CD1c-positive myeloid dendritic cell (primary cell): Measurements from ENCODE around the gene CD52.

ENCODE experiments used
- DNase-seq: peaks from one replicate; pipeline ENCODE4 v3.0.0-alpha.2; 2016; ENCODE audit errors: extremely low spot score

CD52 gene

GRCh38 chr1:26317612-26318337 lies at the start of gene CD52:
Gene CD52, plus strand, starts transcription at chr1:26317958. Its CDS starts 60 bp downstream, at chr1:26318018.
- peak; percentile 56 for DNase-seq

- no peak for DNase-seq
Observed at GRCh38 chr1:26268290-26269197, 49.2 kb upstream of the CD52 start.

GRCh38 chr1:26269198-26269550 lies 48.6 kb upstream of the CD52 start:
- DNase-seq, result no peak

- peak; percentile 82 for DNase-seq
Observed at GRCh38 chr1:26274801-26275425, 42.8 kb upstream of the CD52 start.

GRCh38 chr1:26275580-26276431 lies 42.0 kb upstream of the CD52 start:
- peak; percentile 96 for DNase-seq

- no peak for DNase-seq
Observed at GRCh38 chr1:26276432-26276838, 41.3 kb upstream of the CD52 start.

- DNase-seq, result no peak
Observed at GRCh38 chr1:26277261-26277661, 40.5 kb upstream of the CD52 start.

GRCh38 chr1:26277719-26278118 lies 40.0 kb upstream of the CD52 start:
- DNase-seq, result no peak

GRCh38 chr1:26278303-26278702 lies 39.5 kb upstream of the CD52 start:
- DNase-seq, result no peak

- peak; percentile 97 for DNase-seq
Observed at GRCh38 chr1:26278724-26279455, 38.9 kb upstream of the CD52 start.

GRCh38 chr1:26279456-26280332 lies 38.1 kb upstream of the CD52 start, which contains the start of gene SH3BGRL3:
Gene SH3BGRL3, plus strand, starts transcription at chr1:26280086. Its CDS starts 70 bp downstream, at chr1:26280156.
- peak; percentile 93 for DNase-seq

- peak; percentile 44 for DNase-seq
Observed at GRCh38 chr1:26280333-26281042, 37.3 kb upstream of the CD52 start.

- DNase-seq, result no peak
Observed at GRCh38 chr1:26281091-26281958, 36.4 kb upstream of the CD52 start.

- DNase-seq, result peak; percentile 54
Observed at GRCh38 chr1:26281971-26282370, 35.8 kb upstream of the CD52 start.

- peak; percentile 33 for DNase-seq
Observed at GRCh38 chr1:26282401-26282918, 35.3 kb upstream of the CD52 start.

GRCh38 chr1:26283279-26283853 lies 34.4 kb upstream of the CD52 start:
- no peak for DNase-seq

- no peak for DNase-seq
Observed at GRCh38 chr1:26283871-26284596, 33.7 kb upstream of the CD52 start.
